A204.1 (cell line): ENCODE results near the gene MAP3K21.

ENCODE experiments used
- FAIRE-seq: peaks from 2 replicates; lab custom pipeline; 2012; peaks lifted over from hg19 to GRCh38; lab: Jason Lieb, UNC

The MAP3K21 gene

GRCh38 chr1:233327651-233328141 is at the start of gene MAP3K21:
Gene MAP3K21 (plus strand): TSS chr1:233327724. CDS start chr1:233328029, 305 bp downstream.
- no peak for FAIRE-seq

DNA sequence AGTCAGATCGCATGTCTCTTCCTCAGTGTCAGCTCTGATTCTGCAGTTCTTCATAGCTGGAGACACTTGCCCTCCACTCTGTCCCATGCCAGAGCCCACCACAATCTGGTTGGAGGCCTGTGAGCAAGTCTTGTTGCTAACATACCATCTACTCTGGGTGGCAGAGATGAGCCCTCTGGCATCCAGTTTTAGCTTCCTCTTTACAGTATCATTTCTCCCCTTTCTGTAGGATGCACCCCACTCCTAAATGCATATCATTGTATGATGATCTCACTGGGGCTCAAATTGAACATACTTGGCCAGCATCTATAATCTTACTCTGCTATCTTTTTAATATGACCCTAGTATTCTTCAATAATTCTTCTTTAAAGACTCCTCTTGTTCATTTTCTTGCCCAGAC is 48.9 kb upstream of the MAP3K21 start:
- FAIRE-seq, result no peak

DNA sequence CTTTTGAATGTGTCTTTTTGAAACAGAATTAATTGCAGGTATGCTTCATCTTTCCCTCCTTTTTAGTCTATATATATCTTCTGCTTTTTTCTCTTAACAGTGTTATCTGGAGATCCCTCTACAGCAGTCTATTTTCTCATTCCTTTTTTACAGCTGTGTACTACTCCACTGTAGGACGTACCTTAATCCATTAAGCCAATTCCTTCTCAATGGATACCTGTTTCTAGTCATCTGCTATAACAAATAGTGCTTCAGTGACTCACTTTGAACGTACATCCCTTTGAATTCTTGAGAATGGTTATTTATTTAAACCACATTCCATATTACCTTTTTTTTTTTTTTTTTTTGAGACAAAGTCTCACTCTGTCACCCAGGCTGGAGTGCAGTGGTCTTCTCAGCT is 47.6 kb upstream of the MAP3K21 start:
- FAIRE-seq, result no peak

GRCh38 chr1:233281711-233282581 is 45.6 kb upstream of the MAP3K21 start:
- no peak for FAIRE-seq

DNA sequence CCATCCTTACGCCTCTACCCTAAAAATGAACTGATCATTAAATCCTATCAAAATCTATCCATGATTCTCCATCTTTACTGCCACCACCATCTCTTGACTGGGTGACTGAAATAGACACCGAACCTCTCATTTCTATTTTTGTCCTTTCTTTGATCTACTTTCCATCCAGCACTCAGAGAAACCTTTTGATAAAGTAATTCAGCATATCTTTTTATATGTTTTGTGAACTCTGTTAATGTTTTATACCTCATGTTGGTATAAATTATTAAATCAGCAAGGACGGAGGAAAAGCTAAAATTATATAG is 45.0 kb upstream of the MAP3K21 start:
- no peak for FAIRE-seq

DNA sequence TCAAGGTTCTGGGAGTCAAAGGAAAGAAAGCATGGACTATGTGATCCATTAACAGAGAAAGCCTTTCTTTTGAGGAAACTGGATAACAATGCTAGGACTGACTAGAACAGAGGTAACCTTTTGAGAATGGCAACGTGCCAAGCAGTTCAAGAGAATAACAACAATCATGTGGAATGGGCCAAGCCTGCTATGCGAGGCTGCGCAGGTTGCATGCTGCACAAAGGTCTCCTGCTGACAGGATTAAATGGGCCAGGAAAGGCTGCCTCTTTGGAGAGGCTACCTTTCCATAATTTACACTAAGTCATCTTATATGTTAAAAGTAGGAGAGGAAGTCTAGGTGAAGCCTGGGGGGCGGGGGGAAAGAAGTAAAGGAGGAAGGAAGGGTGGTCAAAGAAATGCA is 37.8 kb upstream of the MAP3K21 start:
- FAIRE-seq, result no peak

DNA sequence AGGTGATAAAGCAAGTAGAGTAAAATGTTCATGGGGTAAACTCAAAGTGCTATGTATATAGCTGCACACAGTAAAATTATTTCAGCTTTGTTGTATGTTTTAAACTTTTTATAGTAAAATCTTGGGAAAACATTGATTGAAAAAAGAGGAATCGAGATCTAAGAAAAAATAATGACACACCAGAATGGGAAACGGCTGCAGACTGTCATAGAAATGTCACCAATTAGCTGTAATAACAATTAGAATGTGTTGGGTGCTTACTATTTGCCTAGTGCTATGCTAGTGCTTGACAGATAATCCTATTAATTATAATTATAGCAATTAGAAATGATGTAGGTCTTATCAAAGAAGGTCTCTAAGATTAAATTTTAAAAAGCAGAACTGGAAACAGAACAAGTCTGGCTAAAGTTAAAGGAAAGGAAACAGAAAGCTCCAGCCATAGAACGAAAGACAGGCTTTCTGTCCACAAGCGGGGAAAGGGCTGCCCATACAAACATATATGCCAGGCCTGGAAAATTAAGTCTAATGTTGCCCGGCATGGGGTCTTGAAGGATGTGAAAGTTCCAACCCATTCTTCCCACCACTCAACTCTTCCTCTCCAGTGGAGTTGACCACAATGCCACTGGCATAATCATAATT is 37.0 kb upstream of the MAP3K21 start:
- FAIRE-seq, result no peak

DNA sequence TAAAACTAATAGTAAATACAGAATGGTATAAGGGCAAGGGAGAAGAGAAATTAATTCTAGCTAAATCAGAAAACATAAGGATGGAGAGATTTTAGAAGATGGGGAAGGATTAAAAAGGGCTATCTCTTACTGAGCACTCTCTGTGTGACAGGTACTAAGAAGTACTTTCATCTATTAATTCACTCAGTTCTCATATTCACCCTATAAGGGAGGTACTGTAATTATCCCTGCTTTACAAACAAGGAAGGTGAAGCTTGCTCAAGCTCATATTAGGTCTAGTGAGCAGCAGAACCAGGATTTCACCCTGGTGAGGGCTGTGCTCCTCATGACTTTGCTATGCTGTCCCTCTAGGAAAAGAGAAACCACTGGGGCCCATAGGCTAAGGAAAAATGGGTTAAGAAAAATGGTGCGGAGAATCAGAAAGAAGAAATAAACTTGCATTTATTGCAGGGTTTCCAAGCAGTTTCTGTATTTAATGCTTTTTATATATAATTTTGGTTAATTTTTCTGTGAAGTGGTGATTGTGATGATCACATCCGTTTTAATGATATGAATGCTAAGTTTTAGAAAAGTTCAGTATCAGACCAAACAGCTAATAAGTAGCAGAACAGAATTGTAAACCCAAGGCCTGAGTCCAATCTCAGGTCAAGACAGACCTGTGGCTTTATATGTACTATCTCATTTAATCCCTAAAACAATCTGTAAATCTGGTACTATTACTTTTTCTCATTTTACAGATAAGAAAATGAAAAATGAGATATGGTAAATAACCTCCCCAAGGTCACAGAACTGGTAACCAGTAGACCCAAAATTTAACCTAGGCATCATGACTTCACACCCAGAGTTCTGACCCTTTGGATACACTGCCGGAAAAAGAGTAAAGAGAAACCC is 33.7 kb upstream of the MAP3K21 start:
- no peak for FAIRE-seq

GRCh38 chr1:233294913-233295236 is 32.6 kb upstream of the MAP3K21 start:
- no peak for FAIRE-seq

DNA sequence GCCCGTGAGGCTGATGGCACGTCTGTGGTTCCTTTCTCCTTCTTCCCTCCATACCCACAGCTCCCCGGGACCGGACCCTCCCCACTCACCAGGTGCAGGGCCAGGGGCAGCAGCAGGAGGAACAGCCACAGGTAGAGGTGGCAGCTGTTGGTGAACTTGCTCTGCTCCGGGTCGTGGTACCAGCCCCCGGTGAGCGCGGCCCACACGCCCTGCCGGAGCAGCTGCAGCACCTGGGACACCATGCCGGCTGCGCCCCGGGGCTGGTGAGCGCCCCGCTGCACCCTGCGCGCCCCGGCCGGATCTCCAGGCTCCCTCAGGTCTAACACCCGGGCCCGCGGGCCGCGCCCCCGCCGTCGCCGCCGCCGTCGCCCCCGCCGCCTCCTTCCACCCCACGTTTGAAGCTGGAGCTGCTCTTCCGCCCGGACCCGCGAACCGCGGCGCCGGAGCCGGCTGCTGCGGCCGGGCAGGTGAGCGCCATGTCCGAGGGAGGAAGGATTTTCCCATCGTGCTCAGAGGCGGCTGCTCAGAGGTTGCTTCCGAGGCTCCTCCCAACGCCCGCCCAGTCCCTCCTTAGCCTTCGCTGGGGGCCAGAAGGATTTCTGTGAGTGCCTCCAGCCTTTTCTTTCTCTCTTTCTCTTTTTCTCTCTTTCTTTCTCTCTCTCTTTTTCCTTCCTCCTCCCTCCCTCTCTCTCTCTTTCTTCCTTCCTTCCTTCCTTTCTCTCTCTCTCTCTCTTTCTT is 32.1 kb upstream of the MAP3K21 start, which contains the start of gene PCNX2:
Gene PCNX2, minus strand, starts transcription at position 489 of the 738 bp plus-strand sequence. Its CDS starts 247 bp downstream, at position 242.
- FAIRE-seq, result no peak

DNA sequence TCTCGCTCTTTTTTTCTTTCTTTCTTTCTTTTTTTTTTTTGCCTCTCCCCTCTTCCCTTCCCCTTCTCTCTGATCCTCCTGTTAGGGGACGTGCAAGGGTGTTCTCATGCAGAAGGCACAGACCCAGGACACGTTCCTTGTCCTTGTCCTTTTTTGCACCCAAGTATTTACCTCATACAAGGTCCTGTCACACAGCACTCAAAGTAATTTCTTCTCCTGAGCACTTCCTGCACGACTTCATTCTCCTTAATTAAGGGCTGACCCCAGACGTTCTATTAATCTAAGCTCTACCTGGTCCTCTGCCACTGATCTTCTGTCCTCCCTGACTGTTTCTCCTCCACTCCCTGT is 31.6 kb upstream of the MAP3K21 start:
- FAIRE-seq, result no peak

- no peak for FAIRE-seq
Measured at GRCh38 chr1:233299450-233299849, 28.1 kb upstream of the MAP3K21 start.

- no peak for FAIRE-seq
Measured at GRCh38 chr1:233300326-233300725, 27.2 kb upstream of the MAP3K21 start.

DNA sequence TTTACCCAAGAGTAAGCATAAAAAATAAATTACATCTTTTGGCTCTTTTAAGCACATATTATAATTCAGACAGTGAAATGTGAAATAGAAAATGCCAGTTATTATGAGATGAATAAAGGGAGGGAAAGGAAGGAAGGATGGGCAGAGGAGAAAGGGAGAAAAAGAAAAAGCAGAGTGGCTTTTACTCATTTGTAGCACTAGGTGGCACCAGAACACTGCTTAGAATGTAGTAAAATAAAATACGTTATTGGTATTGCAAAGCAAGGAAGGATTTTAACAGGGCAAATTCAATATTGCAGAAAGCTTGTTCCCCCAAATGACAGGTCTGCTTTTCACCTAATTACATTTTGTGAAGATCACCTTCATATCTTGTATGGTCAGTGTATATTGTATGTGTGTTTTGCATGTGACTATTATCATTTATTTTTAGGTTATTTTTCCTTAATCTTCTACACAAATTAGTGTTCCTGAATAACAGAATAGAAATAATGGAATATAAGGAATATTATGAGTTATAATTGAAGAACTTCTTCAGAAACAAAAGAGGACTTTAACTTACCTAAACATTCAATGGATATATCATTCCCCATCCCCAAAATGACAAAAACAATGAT is 22.9 kb upstream of the MAP3K21 start:
- peak; percentile 96 for FAIRE-seq

DNA sequence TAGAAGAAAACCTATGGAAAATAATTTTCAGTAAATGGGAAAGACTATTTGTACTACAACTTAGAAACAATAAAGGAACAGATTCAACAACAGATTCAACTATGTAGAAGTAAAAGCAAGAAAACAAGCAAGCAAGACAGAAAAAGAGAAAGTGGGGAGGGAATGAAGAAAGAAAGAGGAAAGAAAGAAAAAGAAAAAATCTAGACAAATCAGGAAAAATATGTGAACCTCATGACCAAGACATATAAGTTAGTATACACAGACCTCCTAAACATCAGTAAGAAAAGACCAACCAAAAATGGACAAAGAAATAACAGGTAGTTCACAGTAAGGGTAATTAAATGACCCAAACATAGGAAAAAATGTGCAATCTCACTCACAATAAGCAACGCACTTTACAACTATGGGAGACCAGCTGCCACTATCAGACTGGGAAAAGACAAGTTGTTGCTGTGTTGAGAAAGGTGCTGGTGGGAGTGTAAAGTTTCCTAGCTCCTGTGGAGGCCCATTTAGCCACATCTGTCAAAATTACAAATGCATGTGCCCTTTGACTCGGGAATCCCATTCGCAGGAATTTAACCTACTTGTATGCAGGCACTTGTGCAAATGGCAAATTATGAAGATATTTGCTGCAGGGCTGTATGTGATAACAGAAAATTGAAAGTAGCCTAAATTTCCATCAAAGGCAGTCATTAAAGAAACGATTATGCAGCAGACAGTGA is 13.9 kb upstream of the MAP3K21 start:
- FAIRE-seq, result no peak

DNA sequence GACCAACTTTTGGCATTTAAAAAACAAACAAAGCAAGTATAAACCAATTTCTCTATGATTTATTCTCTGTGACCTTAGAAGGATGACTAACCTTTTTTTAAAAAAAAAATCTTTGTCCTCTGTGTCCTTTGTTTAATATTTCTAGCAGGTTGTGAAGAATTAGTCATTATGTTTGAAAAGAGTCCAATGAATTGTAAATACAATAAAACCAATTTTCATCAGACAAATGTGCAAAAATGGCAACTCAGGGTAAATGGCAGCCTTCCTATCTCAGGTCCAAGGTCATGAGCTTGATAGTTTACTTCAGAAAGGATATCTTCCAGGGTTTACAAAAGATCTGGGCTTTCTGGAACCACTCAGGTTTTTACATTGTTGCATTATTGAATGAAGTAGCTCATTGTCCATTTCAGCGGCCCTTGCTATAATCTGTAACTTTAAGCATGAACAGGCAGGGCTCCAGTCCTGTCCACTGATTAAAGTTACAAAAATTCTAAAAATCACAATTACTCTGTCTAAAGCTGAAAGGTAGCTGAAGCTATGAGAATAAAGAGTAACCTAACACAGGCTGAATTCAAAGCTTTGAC is 11.7 kb upstream of the MAP3K21 start:
- no peak for FAIRE-seq

DNA sequence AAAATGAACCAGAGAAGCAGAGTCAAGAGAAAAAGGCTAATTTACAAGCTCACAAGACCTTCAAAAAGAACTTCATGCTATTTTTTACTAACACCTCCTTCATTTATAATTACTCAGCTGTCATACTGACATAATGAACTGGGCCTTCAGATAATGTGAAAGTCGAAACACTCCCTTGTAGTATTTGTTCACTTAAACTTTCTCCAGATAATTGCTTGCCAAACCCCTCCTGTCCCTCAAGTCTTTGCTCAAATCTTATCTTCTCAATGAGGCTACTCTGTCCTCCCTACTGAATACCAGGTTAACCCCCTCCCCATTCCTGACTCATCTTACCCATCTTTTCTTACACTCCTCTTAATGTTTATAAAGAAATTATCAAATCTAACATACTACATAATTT is 11.1 kb upstream of the MAP3K21 start:
- FAIRE-seq, result no peak

- FAIRE-seq, result no peak
Measured at GRCh38 chr1:233319272-233319671, 8.3 kb upstream of the MAP3K21 start.

- no peak for FAIRE-seq
Measured at GRCh38 chr1:233320023-233320422, 7.5 kb upstream of the MAP3K21 start.

- FAIRE-seq, result no peak
Measured at GRCh38 chr1:233323718-233324117, 3.8 kb upstream of the MAP3K21 start.

DNA sequence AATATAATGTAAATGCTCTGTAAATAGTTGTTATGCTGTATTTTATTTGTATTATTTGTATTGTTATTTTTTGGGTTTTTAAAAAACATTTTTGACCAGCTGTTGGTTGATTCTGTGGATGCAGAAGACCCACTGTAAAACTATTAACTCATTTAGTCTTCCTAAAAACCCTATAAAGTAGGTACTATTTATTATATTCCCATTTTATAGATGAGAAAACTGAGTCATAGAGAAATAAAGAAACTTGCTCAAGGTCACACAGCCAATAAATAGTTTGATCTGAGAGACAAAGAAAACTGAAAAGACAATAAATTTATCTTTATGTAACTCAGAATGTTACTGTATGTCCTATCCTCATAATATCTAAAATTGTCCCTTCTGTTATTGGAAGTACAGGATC is 1.2 kb upstream of the MAP3K21 start:
- no peak for FAIRE-seq
